Measurements from ENCODE around the gene TTLL9. TPM values are rescaled to one million over a fixed set of nuclear protein-coding genes. Genes with fewer than 3 reads are reported as not detected.

TTLL9 gene
- total and polyA plus RNA-seq, 2 of the 13 experiments (the other 11 are each of a cell fraction or from before 2014, with no cell fraction given): not detected

- ChIA-PET CTCF (ENCODE audit: low intra/inter-chr PET ratio, low total read pairs) (no interaction called here), POLR2A (no interaction called here)
- Histone ChIP-seq H3K4me3 (replicated peaks in 1 of 3; ENCODE audit: insufficient read depth in 1 of 3, low read depth in 2 of 3, low read length in 3 of 3) (no peak overlapping the region), H3K4me1 (ENCODE audit: insufficient read depth, low read length) (no peaks in the 10 kb centered on the region), H3K9ac (ENCODE audit: insufficient read depth, low read depth, low read length) (no peak overlapping the region), H3K9me3 (ENCODE audit: low read length) (no peaks in the 10 kb centered on the region), H3K36me3 (replicated peaks in 1 of 2; ENCODE audit: control insufficient read depth in 1 of 2, insufficient read depth in 2 of 2, low read length in 2 of 2) (no peaks in the 10 kb centered on the region), H3K4me2 (ENCODE audit: low read depth, low read length) (no peak overlapping the region), H4K20me1 (ENCODE audit: insufficient read depth, low read length) (no peaks in the 10 kb centered on the region), H2AFZ (ENCODE audit: low read length) (no peak overlapping the region), H3K27me3 (ENCODE audit: control insufficient read depth in 1 of 2, insufficient read depth in 2 of 2, low read length in 2 of 2) (peaks cover 1 to 29% of the 10 kb centered on the region in 2 experiments; a peak in 4 of 5 replicates), H3K79me2 (ENCODE audit: insufficient read depth, low read length) (no peaks in the 10 kb centered on the region), H3K27ac (ENCODE audit: extremely low read length, insufficient read depth, low read length) (no peak overlapping the region)
- DNase-seq (ENCODE audit: low spot score): no peak
- no TSS peak for BruUV-seq (replicated peaks)
- WGBS (ENCODE audit: low lambda C conversion rate): 0% methylated on average over 1 of the region's 1 CpG
- FAIRE-seq: no peak
- intact Hi-C loops (cut with micrococcal nuclease; ENCODE audit: unreplicated experiment) (no loop called here), in situ Hi-C loops (cut with HindIII; ENCODE audit: extremely low pct_ligation_motif_present, low pct_unique_long_range_greater_than_20kb) (no loop called here)
- TF ChIP-seq ZNF33A (CRISPR knock-in tag; IDR thresholded peaks at IDR 0.05; ENCODE audit: borderline replicate concordance): no peak
- TF ChIP-seq, protein P1, sequence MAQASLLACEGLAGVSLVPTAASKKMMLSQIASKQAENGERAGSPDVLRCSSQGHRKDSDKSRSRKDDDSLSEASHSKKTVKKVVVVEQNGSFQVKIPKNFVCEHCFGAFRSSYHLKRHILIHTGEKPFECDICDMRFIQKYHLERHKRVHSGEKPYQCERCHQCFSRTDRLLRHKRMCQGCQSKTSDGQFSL (CRISPR knock-in tag; IDR thresholded peaks at IDR 0.05): no peak
- TF ChIP-seq, protein P2, sequence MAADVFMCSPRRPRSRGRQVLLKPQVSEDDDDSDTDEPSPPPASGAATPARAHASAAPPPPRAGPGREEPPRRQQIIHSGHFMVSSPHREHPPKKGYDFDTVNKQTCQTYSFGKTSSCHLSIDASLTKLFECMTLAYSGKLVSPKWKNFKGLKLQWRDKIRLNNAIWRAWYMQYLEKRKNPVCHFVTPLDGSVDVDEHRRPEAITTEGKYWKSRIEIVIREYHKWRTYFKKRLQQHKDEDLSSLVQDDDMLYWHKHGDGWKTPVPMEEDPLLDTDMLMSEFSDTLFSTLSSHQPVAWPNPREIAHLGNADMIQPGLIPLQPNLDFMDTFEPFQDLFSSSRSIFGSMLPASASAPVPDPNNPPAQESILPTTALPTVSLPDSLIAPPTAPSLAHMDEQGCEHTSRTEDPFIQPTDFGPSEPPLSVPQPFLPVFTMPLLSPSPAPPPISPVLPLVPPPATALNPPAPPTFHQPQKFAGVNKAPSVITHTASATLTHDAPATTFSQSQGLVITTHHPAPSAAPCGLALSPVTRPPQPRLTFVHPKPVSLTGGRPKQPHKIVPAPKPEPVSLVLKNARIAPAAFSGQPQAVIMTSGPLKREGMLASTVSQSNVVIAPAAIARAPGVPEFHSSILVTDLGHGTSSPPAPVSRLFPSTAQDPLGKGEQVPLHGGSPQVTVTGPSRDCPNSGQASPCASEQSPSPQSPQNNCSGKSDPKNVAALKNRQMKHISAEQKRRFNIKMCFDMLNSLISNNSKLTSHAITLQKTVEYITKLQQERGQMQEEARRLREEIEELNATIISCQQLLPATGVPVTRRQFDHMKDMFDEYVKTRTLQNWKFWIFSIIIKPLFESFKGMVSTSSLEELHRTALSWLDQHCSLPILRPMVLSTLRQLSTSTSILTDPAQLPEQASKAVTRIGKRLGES (CRISPR knock-in tag; IDR thresholded peaks at IDR 0.05; ENCODE audit: borderline replicate concordance): no peak
- TF ChIP-seq RFX3 (CRISPR knock-in tag; IDR thresholded peaks at IDR 0.05): no peak
- TF ChIP-seq NFE2L2 (IDR thresholded peaks at IDR 0.05; ENCODE audit: low read length): no peak
- no peak for TF ChIP-seq SPEN (CRISPR knock-in tag; IDR thresholded peaks at IDR 0.05; ENCODE audit: low read depth)
- TF ChIP-seq ZNF564 (CRISPR knock-in tag; IDR thresholded peaks at IDR 0.05): no peak
- TF ChIP-seq TGIF2 (CRISPR knock-in tag; IDR thresholded peaks at IDR 0.05): no peak
- no peak for TF ChIP-seq ZNF274 (CRISPR knock-in tag; IDR thresholded peaks at IDR 0.05)
- no peak for TF ChIP-seq ZBTB3 (CRISPR knock-in tag; IDR thresholded peaks at IDR 0.05; ENCODE audit: borderline replicate concordance, low read depth)
- TF ChIP-seq ISX (CRISPR knock-in tag; conservative IDR thresholded peaks at IDR 0.05): no peak
- no peak for TF ChIP-seq SNRNP70 (IDR thresholded peaks at IDR 0.05; ENCODE audit: low read depth, low read length)
- ATAC-seq: no peak
Measured at GRCh38 chr20:31903627-31904386, 33.4 kb downstream of the TTLL9 start.

Measured in HepG2 (cell line).